GM12878 (cell line): Measurements from ENCODE around the gene ISCU. TPM values are rescaled to one million over a fixed set of nuclear protein-coding genes. Genes with fewer than 3 reads are reported as not detected.

ENCODE experiments used
- ATAC-seq: fragments of 200-7000 bp; cut with Tn5 transposase; 3 replicates; pipeline ENCODE4 v1.9.1; 2020; ENCODE audit warnings: mild to moderate bottlenecking, moderate library complexity
- BruUV-seq: library from RNA; stranded (reverse); fragments of 400-500 nt; replicated peaks from 2 replicates; lab custom pipeline; 2021; lab: Mats Ljungman, UMichigan
- CTCF ChIA-PET: fragments of 300-600 bp; sonication (Branson Sonifier 250); formaldehyde crosslinking; extraction: SDS; loops from one replicate; lab custom pipeline; 2021; ENCODE audit warnings: inconsistent platforms; lab: Yijun Ruan, JAX
- POLR2A ChIA-PET: fragments of 350-600 bp; formaldehyde crosslinking; extraction: SDS; loops from one replicate; lab custom pipeline; 2021; ENCODE audit warnings: inconsistent platforms; lab: Charles Lee
- RAD21 ChIA-PET: fragments of 300-600 bp; sonication (Branson Sonifier 250); formaldehyde crosslinking; loops from one replicate; lab custom pipeline; 2023; ENCODE audit warnings: antibody characterized with exemption; ENCODE audit not compliant: unreplicated experiment; lab: Charles Lee
- SMC1A ChIA-PET: fragments of 300-600 bp; sonication (Branson Sonifier 250); formaldehyde crosslinking; loops from one replicate; lab custom pipeline; 2023; ENCODE audit not compliant: unreplicated experiment, uncharacterized antibody; lab: Charles Lee
- DNase-seq: peaks from one replicate; pipeline ENCODE4 v3.0.0-alpha.2; 2011; ENCODE audit warnings: low read depth, low spot score
- FAIRE-seq: peaks from 3 replicates; lab custom pipeline; 2011; peaks lifted over from hg19 to GRCh38; lab: Jason Lieb, UNC
- H2AFZ ChIP-seq: 2 replicates; pipeline ENCODE4 v1.6.0; 2011; ENCODE audit warnings: low read depth, low read length, control low read depth; ENCODE audit not compliant: control insufficient read depth
- H3K27ac ChIP-seq: 2 replicates; pipeline ENCODE4 v1.5.1; 2011; ENCODE audit warnings: control low read depth; ENCODE audit not compliant: control insufficient read depth, insufficient read depth
- H3K27me3 ChIP-seq, 2 experiments: replicated peaks in 1 of 2; 2 replicates each; pipeline versions ENCODE4 v1.6.0 to v1.6.1; 2011; ENCODE audit warnings: low read length in 1 of 2; ENCODE audit not compliant: control insufficient read depth in 2 of 2, insufficient read depth in 2 of 2
- H3K36me3 ChIP-seq, 2 experiments: 2 replicates each; pipeline ENCODE4 v1.5.1; 2011; ENCODE audit warnings: low read length in 1 of 2; ENCODE audit not compliant: control insufficient read depth in 2 of 2, insufficient read depth in 2 of 2
- H3K4me1 ChIP-seq: 2 replicates; pipeline ENCODE4 v1.6.1; 2011; ENCODE audit warnings: mild to moderate bottlenecking, low read length, moderate library complexity, mixed read lengths; ENCODE audit not compliant: control insufficient read depth, insufficient read depth
- H3K4me2 ChIP-seq: 2 replicates; pipeline ENCODE4 v1.6.0; 2011; ENCODE audit warnings: control low read depth; ENCODE audit not compliant: control insufficient read depth, insufficient read depth
- H3K4me3 ChIP-seq: fragments of 200-600 bp; sonication (generic); 2 replicates; pipeline ENCODE4 v1.5.1; 2016
- H3K79me2 ChIP-seq: 2 replicates; pipeline ENCODE4 v1.6.0; 2011; ENCODE audit warnings: low read length; ENCODE audit not compliant: control insufficient read depth, insufficient read depth
- H3K9ac ChIP-seq: 2 replicates; pipeline ENCODE4 v1.8.0; 2011; ENCODE audit warnings: low read length, control low read depth, mixed read lengths; ENCODE audit not compliant: control insufficient read depth, insufficient read depth
- H3K9me3 ChIP-seq: replicated peaks from 3 replicates; pipeline ENCODE4 v1.5.1; 2011; ENCODE audit warnings: mild to moderate bottlenecking, low read length; ENCODE audit not compliant: control insufficient read depth, insufficient read depth
- H4K20me1 ChIP-seq: 2 replicates; pipeline ENCODE4 v1.6.0; 2011; ENCODE audit not compliant: control insufficient read depth, insufficient read depth
- BCL11A ChIP-seq: IDR thresholded peaks from 2 replicates; pipeline ENCODE4 v1.6.1; 2011; ENCODE audit warnings: low read depth, low read length
- CTCF ChIP-seq, 3 experiments: IDR thresholded peaks in 2 of 3; conservative IDR thresholded peaks in 1 of 3; 2 replicates each; pipeline ENCODE4 v1.5.1; 2011; ENCODE audit warnings: low read depth in 3 of 3, low read length in 3 of 3, mild to moderate bottlenecking in 3 of 3, control low read depth in 2 of 3, moderate library complexity in 2 of 3, inconsistent platforms in 1 of 3, mixed read lengths in 1 of 3; ENCODE audit not compliant: control insufficient read depth in 2 of 3, insufficient read depth in 1 of 3; ENCODE audit errors: extremely low read depth in 1 of 3
- IKZF1 ChIP-seq: fragments of 450-650 bp; conservative IDR thresholded peaks from 2 replicates; pipeline ENCODE4 v1.6.1; 2017; ENCODE audit warnings: antibody characterized with exemption, mild to moderate bottlenecking
- JUNB ChIP-seq: IDR thresholded peaks from 2 replicates; pipeline ENCODE4 v1.6.1; 2016; ENCODE audit warnings: antibody characterized with exemption, mild to moderate bottlenecking
- KDM1A ChIP-seq: fragments of 200-600 bp; sonication (generic); IDR thresholded peaks from 2 replicates; pipeline ENCODE4 v1.6.1; 2016; ENCODE audit warnings: borderline replicate concordance
- NR2C2 ChIP-seq: IDR thresholded peaks from 2 replicates; pipeline ENCODE4 v1.6.1; 2011; ENCODE audit warnings: borderline replicate concordance, low read depth; ENCODE audit not compliant: control insufficient read depth, insufficient read length
- RAD21 ChIP-seq: IDR thresholded peaks from 2 replicates; pipeline ENCODE4 v1.6.1; 2011; ENCODE audit warnings: mild to moderate bottlenecking, low read depth, low read length, moderate library complexity; ENCODE audit not compliant: insufficient read depth
- RAD51 ChIP-seq: fragments of 450-650 bp; IDR thresholded peaks from 2 replicates; pipeline ENCODE4 v1.6.1; 2016; ENCODE audit warnings: moderate library complexity, mild to moderate bottlenecking, inconsistent platforms
- RUNX3 ChIP-seq: IDR thresholded peaks from 2 replicates; pipeline ENCODE4 v1.6.1; 2012; ENCODE audit warnings: low read length, inconsistent platforms
- SIX5 ChIP-seq: IDR thresholded peaks from 2 replicates; pipeline ENCODE4 v1.6.1; 2011; ENCODE audit warnings: mild to moderate bottlenecking, low read depth, low read length, moderate library complexity; ENCODE audit not compliant: severe bottlenecking
- STAT3 ChIP-seq: IDR thresholded peaks from 2 replicates; pipeline ENCODE4 v1.6.1; 2011; ENCODE audit warnings: low read depth, low read length, improper control_type of control experiment
- TCF7 ChIP-seq: IDR thresholded peaks from 2 replicates; pipeline ENCODE4 v1.6.1; 2014; ENCODE audit warnings: antibody characterized with exemption, borderline replicate concordance
- WGBS: methylation state at CpG from one replicate; pipeline ENCODE4 v1.1.6; 2016; ENCODE audit warnings: low lambda C conversion rate; ENCODE audit not compliant: insufficient replicate concordance, insufficient coverage; ENCODE audit errors: missing lambda C conversion rate; 5-methylcytosine and 5-hydroxymethylcytosine counted together
- in situ Hi-C: fragments of 300-500 bp; cut with MboI; formaldehyde crosslinking; loops from 9 replicates; pipeline ENCODE4 v1.14.3; 2018; ENCODE audit warnings: mixed read lengths
- intact Hi-C: fragments of 100-400 bp; cut with micrococcal nuclease; formaldehyde crosslinking; loops from one replicate; pipeline ENCODE4 v1.14.2; 2022; ENCODE audit not compliant: unreplicated experiment
- polyA plus RNA-seq, 11 experiments: library from polyadenylated mRNA; depleted of rRNA in 4 of 11; unstranded in 6 of 11; stranded (reverse) in 5 of 11; fragments of >200 nt; fragmentation: Nextera tagmentation in 4 of 11; fragmentation: Illumina TruSeq in 1 of 11; extraction: Ambion mirVana in 4 of 11; extraction: Trizol in 1 of 11; gene quantifications; 1 replicate in 1 of 11; 2 replicates in 10 of 11; pipeline versions ENCODE4 v1.2.1 to v1.2.3, GENCODE V29; 2011 to 2016; ENCODE audit warnings: inconsistent platforms in 2 of 11, missing spikeins in 2 of 11, low read depth in 1 of 11
- total RNA-seq, 4 experiments: library from RNA; depleted of rRNA in 3 of 4; stranded (reverse); fragments of >200 nt in 3 of 4; fragmentation: Illumina TruSeq in 1 of 4; extraction: Trizol in 1 of 4; gene quantifications; 2 replicates each; pipeline versions ENCODE4 v1.2.1 to v1.2.3, GENCODE V29; 2013 to 2021

ISCU gene
- total and polyA plus RNA-seq, 10 of the 15 experiments (the other 5 are each of a cell fraction or from before 2014, with no cell fraction given), result 32.8 to 260 (median 127) TPM

- ATAC-seq (no peak), DNase-seq (no peak), FAIRE-seq (no peak)
- Histone ChIP-seq H3K4me2 (no peak overlapping the region), H3K4me1 (peaks cover 42% of the 10 kb centered on the region), H3K27me3 (no peaks in the 10 kb centered on the region), H2AFZ (no peak overlapping the region), H3K79me2 (no peaks in the 10 kb centered on the region), H3K9me3 (peaks cover 12% of the 10 kb centered on the region; the same call in 2 of the 3 replicates), H3K9ac (no peak overlapping the region), H3K4me3 (no peak overlapping the region), H3K36me3 (no peaks in the 10 kb centered on the region), H3K27ac (no peak overlapping the region), H4K20me1 (no peaks in the 10 kb centered on the region)
- 57% methylated on average over 15 of the region's 15 CpGs for WGBS
- ChIA-PET SMC1A (interaction anchor here (0.7 to 1.6 kb wide), 4 partner anchors 17 to 192 kb away, joined by 3 read pairs; no protein-coding TSS in a partner anchor), POLR2A (interaction anchor here (3.5 kb wide), 1 partner anchor 44 kb away, joined by 44 read pairs; no protein-coding TSS in a partner anchor), CTCF (interaction anchor here (1.4 to 17.2 kb wide), 2 partner anchors 8 to 43 kb away, joined by 3 to 866 read pairs; partner anchors contain the start of genes ISCU and SART3), RAD21 (interaction anchor here (15.9 kb wide), 1 partner anchor 43 kb away, joined by 633 read pairs; the partner anchor contains the start of genes ISCU and SART3)
- intact Hi-C loops, result no loop called here
- in situ Hi-C loops, result no loop called here
- no peak for TF ChIP-seq NR2C2
- BruUV-seq, result no TSS peak
Measured at GRCh38 chr12:108610856-108611605, 48.6 kb downstream of the ISCU start.

GRCh38 chr12:108611884-108612415 lies 49.6 kb downstream of the ISCU start:
- DNase-seq (no peak), FAIRE-seq (no peak), ATAC-seq (peak; percentile 5; the same call in 1 of the 3 replicates)
- no peak overlapping the region for H3K27ac ChIP-seq
- in situ Hi-C loops, result no loop called here
- ChIA-PET RAD21 (interaction anchor here (0.6 to 15.9 kb wide), 3 partner anchors 14 to 44 kb away, joined by 3 to 633 read pairs (median 6); partner anchors contain the start of genes ISCU, SART3, SELPLG and TMEM119), SMC1A (interaction anchor here (0.9 to 11.4 kb wide), 3 partner anchors 18 to 191 kb away, joined by 3 to 718 read pairs (median 3); partner anchors contain the start of genes ISCU and SART3), CTCF (interaction anchor here (0.7 to 17.2 kb wide), 5 partner anchors 23 to 190 kb away, joined by 3 to 866 read pairs (median 3); partner anchors contain the start of genes ISCU and SART3), POLR2A (interaction anchor here (0.6 to 3.5 kb wide), 4 partner anchors 23 to 52 kb away, joined by 3 to 44 read pairs (median 4); no protein-coding TSS in a partner anchor)
- no peak overlapping the region for H3K9ac ChIP-seq
- H3K79me2 ChIP-seq, result no peaks in the 10 kb centered on the region
- H3K4me2 ChIP-seq, result no peak overlapping the region
- H3K36me3 ChIP-seq, result no peaks in the 10 kb centered on the region
- H3K4me1 ChIP-seq, result peaks cover 51% of the 10 kb centered on the region
- H3K27me3 ChIP-seq, result no peaks in the 10 kb centered on the region
- no TSS peak for BruUV-seq
- peaks cover 13% of the 10 kb centered on the region; the same call in 2 of the 3 replicates for H3K9me3 ChIP-seq
- H3K4me3 ChIP-seq, result no peak overlapping the region
- intact Hi-C loops, result no loop called here
- no peaks in the 10 kb centered on the region for H4K20me1 ChIP-seq
- H2AFZ ChIP-seq, result no peak overlapping the region
- 46% methylated on average over 5 of the region's 5 CpGs for WGBS
- TF ChIP-seq RAD51 (no peak), RAD21 (peak; percentile 35; the same call in 1 of the 2 replicates), KDM1A (no peak), RUNX3 (peak; percentile 36; the same call in 1 of the 2 replicates), STAT3 (no peak), JUNB (no peak), SIX5 (no peak), TCF7 (no peak), BCL11A (0 out of 2 replicates have a peak, but pooled peaks have one; percentile 8), IKZF1 (no peak), CTCF (IDR thresholded peaks at IDR 0.05 in 2 of 3, conservative IDR thresholded peaks at IDR 0.05 in 1 of 3; ENCODE audit: control insufficient read depth in 2 of 3, extremely low read depth in 1 of 3, insufficient read depth in 1 of 3, low read depth in 3 of 3, low read length in 3 of 3) (peak; percentile 15 to 57 (median 18); a peak in 4 of 6 replicates)
